SK-N-MC (cell line): ENCODE measurements around the gene EPM2AIP1.

Source experiments
- DNase-seq: peaks from one replicate; pipeline ENCODE4 v3.0.0-alpha.2; 2011; ENCODE audit warnings: low read depth, low spot score
- H3K27ac ChIP-seq: fragments of 200-600 bp; sonication (generic); 2 replicates; pipeline ENCODE4 v1.5.1; 2016; ENCODE audit warnings: mixed run types
- H3K36me3 ChIP-seq: fragments of 200-600 bp; sonication (generic); 2 replicates; pipeline ENCODE4 v1.6.1; 2017; ENCODE audit warnings: antibody characterized with exemption, low read length, mixed read lengths; ENCODE audit not compliant: insufficient read depth
- H3K4me3 ChIP-seq: fragments of 200-600 bp; sonication (generic); 2 replicates; pipeline ENCODE4 v1.5.1; 2016
- H3K9ac ChIP-seq: fragments of 200-600 bp; sonication (generic); 2 replicates; pipeline ENCODE4 v1.8.0; 2017; ENCODE audit warnings: mixed run types, mixed read lengths; ENCODE audit not compliant: insufficient read length
- H3K9me3 ChIP-seq: fragments of 200-600 bp; sonication (generic); 2 replicates; pipeline ENCODE4 v1.6.1; 2017; ENCODE audit warnings: low read depth, mild to moderate bottlenecking, antibody characterized with exemption, low read length, moderate library complexity, mixed read lengths
- EZH2 ChIP-seq: fragments of 200-600 bp; sonication (generic); IDR thresholded peaks from one replicate; pipeline ENCODE4 v1.6.1; 2017; ENCODE audit warnings: antibody characterized with exemption
- FOXP2 ChIP-seq: optimal IDR thresholded peaks from 2 replicates; pipeline ENCODE3; 2011; ENCODE audit warnings: mild to moderate bottlenecking, moderate library complexity; ENCODE audit not compliant: insufficient read depth; ENCODE audit errors: extremely low read length, control extremely low read depth
- POLR2AphosphoS5 ChIP-seq: IDR thresholded peaks from 2 replicates; pipeline ENCODE4 v1.6.1; 2012; ENCODE audit warnings: mild to moderate bottlenecking, low read depth, low read length, borderline replicate concordance

Gene EPM2AIP1

GRCh38 chr3:37029516-37030163, 36.7 kb upstream of the EPM2AIP1 start:
- Histone ChIP-seq H3K36me3 (peaks cover 23% of the 10 kb centered on the region), H3K27ac (no peak overlapping the region), H3K4me3 (no peak overlapping the region), H3K9ac (no peak overlapping the region), H3K9me3 (no peaks in the 10 kb centered on the region)
- no peak for DNase-seq
- no peak for TF ChIP-seq FOXP2
- TF ChIP-seq EZH2: no peak
- TF ChIP-seq POLR2AphosphoS5: no peak

GRCh38 chr3:37029111-37029510, 36.2 kb upstream of the EPM2AIP1 start:
- TF ChIP-seq POLR2AphosphoS5: no peak
- no peak for TF ChIP-seq FOXP2
- no peak for TF ChIP-seq EZH2
- H3K9ac ChIP-seq: no peak overlapping the region
- H3K9me3 ChIP-seq: no peaks in the 10 kb centered on the region
- H3K27ac ChIP-seq: no peak overlapping the region
- peaks cover 26% of the 10 kb centered on the region for H3K36me3 ChIP-seq
- no peak overlapping the region for H3K4me3 ChIP-seq
- DNase-seq: no peak

- DNase-seq: no peak
- Histone ChIP-seq H3K4me3 (no peak overlapping the region), H3K9ac (no peak overlapping the region), H3K36me3 (peaks cover 28% of the 10 kb centered on the region), H3K9me3 (no peaks in the 10 kb centered on the region), H3K27ac (no peak overlapping the region)
- TF ChIP-seq POLR2AphosphoS5: no peak
- no peak for TF ChIP-seq EZH2
- TF ChIP-seq FOXP2: no peak
Observed at GRCh38 chr3:37028329-37028728, 35.4 kb upstream of the EPM2AIP1 start.

- Histone ChIP-seq H3K4me3 (no peak overlapping the region), H3K9ac (no peak overlapping the region), H3K9me3 (no peaks in the 10 kb centered on the region), H3K36me3 (peaks cover 42% of the 10 kb centered on the region), H3K27ac (no peak overlapping the region)
- no peak for TF ChIP-seq FOXP2
- no peak for TF ChIP-seq EZH2
- no peak for TF ChIP-seq POLR2AphosphoS5
- DNase-seq: no peak
Observed at GRCh38 chr3:37026851-37027250, 33.9 kb upstream of the EPM2AIP1 start.

GRCh38 chr3:37025561-37026335, 32.8 kb upstream of the EPM2AIP1 start:
- DNase-seq: no peak
- Histone ChIP-seq H3K9ac (no peak overlapping the region), H3K4me3 (no peak overlapping the region), H3K9me3 (no peaks in the 10 kb centered on the region), H3K27ac (no peak overlapping the region), H3K36me3 (peaks cover 50% of the 10 kb centered on the region)
- TF ChIP-seq EZH2 (no peak), FOXP2 (no peak), POLR2AphosphoS5 (no peak)

- Histone ChIP-seq H3K27ac (no peak overlapping the region), H3K36me3 (peaks cover 58% of the 10 kb centered on the region), H3K9ac (no peak overlapping the region), H3K4me3 (no peak overlapping the region), H3K9me3 (no peaks in the 10 kb centered on the region)
- TF ChIP-seq EZH2 (no peak), FOXP2 (no peak), POLR2AphosphoS5 (no peak)
- no peak for DNase-seq
Observed at GRCh38 chr3:37024820-37025405, 32.0 kb upstream of the EPM2AIP1 start.

GRCh38 chr3:37024092-37024491, 31.2 kb upstream of the EPM2AIP1 start:
- Histone ChIP-seq H3K9me3 (no peaks in the 10 kb centered on the region), H3K36me3 (peaks cover 56% of the 10 kb centered on the region), H3K4me3 (no peak overlapping the region), H3K27ac (no peak overlapping the region), H3K9ac (no peak overlapping the region)
- TF ChIP-seq FOXP2: no peak
- TF ChIP-seq EZH2: no peak
- no peak for TF ChIP-seq POLR2AphosphoS5
- DNase-seq: no peak

GRCh38 chr3:37017683-37018082, 24.8 kb upstream of the EPM2AIP1 start:
- TF ChIP-seq POLR2AphosphoS5 (no peak), FOXP2 (no peak), EZH2 (no peak)
- Histone ChIP-seq H3K9me3 (no peaks in the 10 kb centered on the region), H3K27ac (no peak overlapping the region), H3K4me3 (no peak overlapping the region), H3K9ac (no peak overlapping the region), H3K36me3 (peaks cover 36% of the 10 kb centered on the region; the same call in 1 of the 2 replicates)
- DNase-seq: no peak

- H3K4me3 ChIP-seq: no peak overlapping the region
- no peaks in the 10 kb centered on the region for H3K9me3 ChIP-seq
- H3K27ac ChIP-seq: no peak overlapping the region
- H3K9ac ChIP-seq: no peak overlapping the region
- TF ChIP-seq FOXP2: no peak
- no peak for DNase-seq
- H3K36me3 ChIP-seq: peaks cover 31% of the 10 kb centered on the region
Observed at GRCh38 chr3:37016903-37017302, 24.0 kb upstream of the EPM2AIP1 start.
